ENCODE data around the gene DCXR. TPM values are rescaled to one million over a fixed set of nuclear protein-coding genes. Genes with fewer than 3 reads are reported as not detected.
A peak's percentile ranks its signal among the peaks of the same experiment; 100 is the strongest.

The DCXR gene
- total and polyA plus RNA-seq, 2 experiments from 2014 or later = 86.9 to 137 TPM

- Histone ChIP-seq H3F3A (replicated peaks; ENCODE audit: low read depth) (peaks cover 8% of the 10 kb centered on the region; the same call in 1 of the 2 replicates), H3K4me3 (no peak overlapping the region), H3K4me1 (ENCODE audit: insufficient read depth) (peaks cover 5% of the 10 kb centered on the region; the same call in 1 of the 2 replicates), H3K4me2 (no peak overlapping the region), H3K27me3 (ENCODE audit: insufficient read depth) (no peaks in the 10 kb centered on the region), H3K79me2 (replicated peaks; ENCODE audit: insufficient read depth) (peaks cover 15% of the 10 kb centered on the region), H4K20me1 (replicated peaks; ENCODE audit: insufficient read depth) (peaks cover 3% of the 10 kb centered on the region), H3K9me2 (ENCODE audit: insufficient read depth) (no peaks in the 10 kb centered on the region), H3K36me3 (ENCODE audit: insufficient read depth) (no peaks in the 10 kb centered on the region), H3K27ac (ENCODE audit: low read depth) (peak overlapping the region; percentile 80; the same call in 1 of the 2 replicates), H2AFZ (no peak overlapping the region)
- DNase-seq (ENCODE audit: low spot score) (no peak), ATAC-seq (no peak)
- Mint-ChIP-seq H3K27ac (no peak overlapping the region), H3K4me3 (no peak overlapping the region), H3K9me3 (no peaks in the 10 kb centered on the region), H3K27me3 (ENCODE audit: insufficient read depth, low read depth, poor library complexity) (peaks cover 15% of the 10 kb centered on the region), H3K36me3 (ENCODE audit: low read depth) (peaks cover 6% of the 10 kb centered on the region; the same call in 1 of the 3 replicates), H3K4me1 (peaks cover 5% of the 10 kb centered on the region; the same call in 2 of the 3 replicates)
- TF ChIP-seq CTCF (conservative IDR thresholded peaks at IDR 0.05; ENCODE audit: low read depth in 2 of 2) (no peak), ZNF114 (CRISPR knock-in tag; IDR thresholded peaks at IDR 0.05) (no peak), STAT1 (IDR thresholded peaks at IDR 0.05; ENCODE audit: unreplicated experiment) (no peak), EZH2phosphoT487 (IDR thresholded peaks at IDR 0.05; ENCODE audit: unreplicated experiment) (no peak), ZNF331 (CRISPR knock-in tag; IDR thresholded peaks at IDR 0.05; ENCODE audit: low read depth) (no peak), ETS1 (IDR thresholded peaks at IDR 0.05) (no peak), REST (IDR thresholded peaks at IDR 0.05; ENCODE audit: unreplicated experiment) (no peak), NANOG (IDR thresholded peaks at IDR 0.05; ENCODE audit: borderline replicate concordance) (no peak), JUNB (IDR thresholded peaks at IDR 0.05; ENCODE audit: unreplicated experiment) (no peak), POLR2AphosphoS5 (IDR thresholded peaks at IDR 0.05; ENCODE audit: low read depth) (no peak), EZH2 (IDR thresholded peaks at IDR 0.05; ENCODE audit: low read depth, unreplicated experiment) (no peak), CREB1 (CRISPR knock-in tag; IDR thresholded peaks at IDR 0.05; ENCODE audit: low read depth) (no peak), ZNF462 (CRISPR knock-in tag; IDR thresholded peaks at IDR 0.05) (no peak)
Observed at GRCh38 chr17:82017612-82018151, 19.8 kb downstream of the DCXR start.

Data from GM23338 (cell line).